ENCODE results near the gene CNOT6. TPM values are rescaled to one million over a fixed set of nuclear protein-coding genes. Genes with fewer than 3 reads are reported as not detected.

Gene CNOT6
- total RNA-seq, 1 donor from 2014 or later: 55.7 TPM

- H3K27ac Mint-ChIP-seq: peak overlapping the region; percentile 46
- no peaks in the 10 kb centered on the region for H3K4me1 Mint-ChIP-seq (ENCODE audit: unreplicated experiment)
- TF ChIP-seq CTCF (conservative IDR thresholded peaks at IDR 0.05): no peak
- H3K36me3 Mint-ChIP-seq: no peaks in the 10 kb centered on the region
- peaks cover 14% of the 10 kb centered on the region for H3K27me3 Mint-ChIP-seq
- H3K4me3 Mint-ChIP-seq: peak overlapping the region; percentile 78
- no peaks in the 10 kb centered on the region for H3K9me3 Mint-ChIP-seq
- DNase-seq (ENCODE audit: extremely low spot score, unreplicated experiment): no peak
These were observed 124.3 kb downstream of the CNOT6 start for GRCh38 chr5:180618487-180618828.

GRCh38 chr5:180618829-180619562 is 124.8 kb downstream of the CNOT6 start:
- H3K27me3 Mint-ChIP-seq: peaks cover 14% of the 10 kb centered on the region
- DNase-seq (ENCODE audit: extremely low spot score, unreplicated experiment): no peak
- no peaks in the 10 kb centered on the region for H3K36me3 Mint-ChIP-seq
- H3K4me1 Mint-ChIP-seq (ENCODE audit: unreplicated experiment): no peaks in the 10 kb centered on the region
- peak; percentile 78 for TF ChIP-seq CTCF (conservative IDR thresholded peaks at IDR 0.05)
- H3K27ac Mint-ChIP-seq: no peak overlapping the region
- H3K9me3 Mint-ChIP-seq: no peaks in the 10 kb centered on the region
- H3K4me3 Mint-ChIP-seq: peak overlapping the region; percentile 78

GRCh38 chr5:180619563-180619915 is 125.4 kb downstream of the CNOT6 start:
- Mint-ChIP-seq H3K27ac (no peak overlapping the region), H3K9me3 (no peaks in the 10 kb centered on the region), H3K4me1 (ENCODE audit: unreplicated experiment) (no peaks in the 10 kb centered on the region), H3K36me3 (no peaks in the 10 kb centered on the region), H3K4me3 (no peak overlapping the region), H3K27me3 (peaks cover 14% of the 10 kb centered on the region)
- no peak for TF ChIP-seq CTCF (conservative IDR thresholded peaks at IDR 0.05)
- no peak for DNase-seq (ENCODE audit: extremely low spot score, unreplicated experiment)

- Mint-ChIP-seq H3K9me3 (no peaks in the 10 kb centered on the region), H3K4me3 (no peak overlapping the region), H3K27me3 (peaks cover 14% of the 10 kb centered on the region), H3K27ac (no peak overlapping the region), H3K4me1 (ENCODE audit: unreplicated experiment) (no peaks in the 10 kb centered on the region), H3K36me3 (no peaks in the 10 kb centered on the region)
- no peak for DNase-seq (ENCODE audit: extremely low spot score, unreplicated experiment)
- TF ChIP-seq CTCF (conservative IDR thresholded peaks at IDR 0.05): no peak
These were observed 125.8 kb downstream of the CNOT6 start for GRCh38 chr5:180620014-180620413.

DNA sequence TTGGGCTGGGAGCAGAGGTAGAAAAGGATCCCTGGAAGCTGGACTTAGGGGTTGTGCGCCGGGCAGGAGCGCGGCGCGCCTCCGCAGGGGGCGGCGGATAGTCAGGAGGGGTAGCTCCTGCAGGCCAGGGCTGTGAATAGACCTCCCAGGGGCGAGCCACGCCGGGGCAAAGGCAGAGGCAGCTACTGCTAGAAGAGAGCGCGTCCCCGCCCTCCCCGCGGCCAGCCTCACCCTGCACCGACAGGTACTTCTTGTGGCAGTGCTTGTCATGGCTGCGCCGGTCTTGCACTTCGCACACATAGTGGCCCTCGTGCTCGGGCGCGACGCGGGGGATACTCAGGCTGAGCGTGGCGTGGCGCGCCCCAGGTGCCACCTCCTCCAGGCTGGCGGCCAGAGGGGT is 127.1 kb downstream of the CNOT6 start:
- Mint-ChIP-seq H3K9me3 (no peaks in the 10 kb centered on the region), H3K4me3 (no peak overlapping the region), H3K27ac (no peak overlapping the region), H3K4me1 (ENCODE audit: unreplicated experiment) (no peaks in the 10 kb centered on the region), H3K36me3 (no peaks in the 10 kb centered on the region), H3K27me3 (peaks cover 14% of the 10 kb centered on the region)
- TF ChIP-seq CTCF (conservative IDR thresholded peaks at IDR 0.05): no peak
- no peak for DNase-seq (ENCODE audit: extremely low spot score, unreplicated experiment)

DNA sequence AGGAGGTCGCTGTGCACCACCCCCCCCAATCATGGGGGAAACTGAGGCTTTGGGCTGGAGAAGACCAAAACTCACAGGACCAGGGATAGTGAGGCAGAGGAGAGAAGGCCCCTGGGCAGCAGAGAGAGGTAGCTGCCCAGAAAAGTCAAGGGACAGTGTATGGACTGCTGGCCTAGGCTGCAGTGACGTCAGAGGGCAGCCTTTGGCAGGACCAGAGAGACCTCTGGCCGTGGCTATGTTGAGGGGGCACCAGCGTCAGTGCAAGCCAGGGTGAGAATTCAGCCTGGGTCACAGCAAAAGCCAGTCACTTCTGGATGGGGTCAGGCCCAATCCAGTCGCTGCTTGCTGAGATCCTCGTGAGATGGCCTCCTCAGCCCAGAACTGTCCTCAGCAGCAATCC is 128.7 kb downstream of the CNOT6 start:
- Mint-ChIP-seq H3K27ac (no peak overlapping the region), H3K4me3 (no peak overlapping the region), H3K4me1 (ENCODE audit: unreplicated experiment) (no peaks in the 10 kb centered on the region), H3K9me3 (no peaks in the 10 kb centered on the region), H3K36me3 (no peaks in the 10 kb centered on the region), H3K27me3 (peaks cover 14% of the 10 kb centered on the region)
- no peak for DNase-seq (ENCODE audit: extremely low spot score, unreplicated experiment)
- no peak for TF ChIP-seq CTCF (conservative IDR thresholded peaks at IDR 0.05)

All from type B pancreatic cell (in vitro differentiated cells).